DND-41 (cell line): Measurements from ENCODE around the gene RGS6.

Experiments
- EZH2 ChIP-seq: IDR thresholded peaks from 3 replicates; pipeline ENCODE4 v1.6.1; 2012; ENCODE audit warnings: borderline replicate concordance, low read depth, mild to moderate bottlenecking, moderate library complexity, low read length, inconsistent platforms; ENCODE audit not compliant: severe bottlenecking
- TF ChIP-seq, protein P1 (sequence below): IDR thresholded peaks from 2 replicates; pipeline ENCODE4 v1.5.1; 2012; ENCODE audit warnings: borderline replicate concordance, low read length, moderate library complexity, mild to moderate bottlenecking; ENCODE audit not compliant: poor library complexity, severe bottlenecking; ENCODE audit errors: extremely low read depth

DNA sequence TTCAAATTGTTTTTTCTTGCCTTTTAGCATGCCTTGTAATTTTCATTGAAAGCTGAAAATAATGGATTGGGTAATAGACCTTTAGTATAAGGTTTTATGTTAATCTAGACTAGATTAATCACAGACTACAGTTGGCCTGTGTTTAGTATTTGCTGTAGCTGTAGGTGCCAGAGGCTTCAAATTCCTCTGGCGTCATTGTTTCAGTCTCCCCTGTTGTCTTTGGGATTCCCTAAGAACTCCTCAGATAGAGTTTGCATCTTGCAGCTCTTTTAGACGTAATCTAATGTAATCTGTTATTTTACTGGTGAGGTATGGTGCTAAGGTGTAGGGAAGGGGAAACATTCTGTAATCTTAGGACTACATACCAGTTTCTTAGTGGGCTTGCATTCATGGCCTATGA is 113.0 kb downstream of the RGS6 start:
- TF ChIP-seq, protein P1, sequence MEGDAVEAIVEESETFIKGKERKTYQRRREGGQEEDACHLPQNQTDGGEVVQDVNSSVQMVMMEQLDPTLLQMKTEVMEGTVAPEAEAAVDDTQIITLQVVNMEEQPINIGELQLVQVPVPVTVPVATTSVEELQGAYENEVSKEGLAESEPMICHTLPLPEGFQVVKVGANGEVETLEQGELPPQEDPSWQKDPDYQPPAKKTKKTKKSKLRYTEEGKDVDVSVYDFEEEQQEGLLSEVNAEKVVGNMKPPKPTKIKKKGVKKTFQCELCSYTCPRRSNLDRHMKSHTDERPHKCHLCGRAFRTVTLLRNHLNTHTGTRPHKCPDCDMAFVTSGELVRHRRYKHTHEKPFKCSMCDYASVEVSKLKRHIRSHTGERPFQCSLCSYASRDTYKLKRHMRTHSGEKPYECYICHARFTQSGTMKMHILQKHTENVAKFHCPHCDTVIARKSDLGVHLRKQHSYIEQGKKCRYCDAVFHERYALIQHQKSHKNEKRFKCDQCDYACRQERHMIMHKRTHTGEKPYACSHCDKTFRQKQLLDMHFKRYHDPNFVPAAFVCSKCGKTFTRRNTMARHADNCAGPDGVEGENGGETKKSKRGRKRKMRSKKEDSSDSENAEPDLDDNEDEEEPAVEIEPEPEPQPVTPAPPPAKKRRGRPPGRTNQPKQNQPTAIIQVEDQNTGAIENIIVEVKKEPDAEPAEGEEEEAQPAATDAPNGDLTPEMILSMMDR, result no peak
- no peak for TF ChIP-seq EZH2
